GM19238 (cell line): ENCODE results near the gene LHFPL2.
"Not testable (repeated sequence)": the region's sequence is repeated elsewhere in the genome, so short reads cannot be mapped to it uniquely, and the experiment has no call there.

Source experiments
- DNase-seq: peaks from one replicate; pipeline ENCODE4 v3.0.0; 2011; ENCODE audit warnings: low spot score; ENCODE audit not compliant: insufficient read length

The LHFPL2 gene

GRCh38 chr5:78473751-78474150 lies 174.8 kb downstream of the LHFPL2 start:
- no peak for DNase-seq

GRCh38 chr5:78472469-78473106 lies 176.0 kb downstream of the LHFPL2 start:
- no peak for DNase-seq

GRCh38 chr5:78471896-78472295 lies 176.7 kb downstream of the LHFPL2 start:
- DNase-seq: no peak

- no peak for DNase-seq
These were observed 180.7 kb downstream of the LHFPL2 start for GRCh38 chr5:78467752-78468357.

GRCh38 chr5:78467140-78467539 lies 181.4 kb downstream of the LHFPL2 start:
- DNase-seq: no peak

DNA sequence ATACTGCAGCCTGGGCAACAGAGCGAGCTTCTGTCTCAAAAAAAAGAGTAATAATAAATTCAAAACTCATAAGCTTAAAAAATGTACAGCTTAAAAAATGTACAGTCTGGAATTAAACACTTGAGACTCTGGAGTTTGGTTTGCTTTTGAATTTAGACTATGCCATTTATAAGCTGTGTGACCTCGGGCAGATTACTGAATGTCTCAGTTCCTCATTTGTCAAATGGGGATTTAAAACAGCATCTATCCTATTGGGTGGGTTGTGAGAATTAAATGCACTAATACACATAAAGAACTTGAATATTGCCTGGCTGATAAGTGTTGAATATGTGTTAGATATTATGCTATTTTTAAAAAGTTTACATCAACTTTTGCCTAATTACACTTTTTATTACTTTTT lies 189.7 kb downstream of the LHFPL2 start:
- no peak for DNase-seq

DNA sequence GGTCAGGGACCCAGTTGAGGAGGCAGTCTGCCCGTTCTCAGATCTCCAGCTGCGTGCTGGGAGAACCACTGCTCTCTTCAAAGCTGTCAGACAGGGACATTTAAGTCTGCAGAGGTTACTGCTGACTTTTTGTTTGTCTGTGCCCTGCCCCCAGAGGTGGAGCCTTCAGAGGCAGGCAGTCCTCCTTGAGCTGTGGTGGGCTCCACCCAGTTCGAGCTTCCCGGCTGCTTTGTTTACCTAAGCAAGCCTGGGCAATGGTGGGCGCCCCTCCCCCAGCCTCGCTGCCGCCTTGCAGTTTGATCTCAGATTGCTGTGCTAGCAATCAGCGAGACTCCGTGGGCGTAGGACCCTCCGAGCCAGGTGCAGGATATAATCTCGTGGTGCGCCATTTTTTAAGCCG lies 191.1 kb downstream of the LHFPL2 start:
- not testable (repeated sequence) for DNase-seq

DNA sequence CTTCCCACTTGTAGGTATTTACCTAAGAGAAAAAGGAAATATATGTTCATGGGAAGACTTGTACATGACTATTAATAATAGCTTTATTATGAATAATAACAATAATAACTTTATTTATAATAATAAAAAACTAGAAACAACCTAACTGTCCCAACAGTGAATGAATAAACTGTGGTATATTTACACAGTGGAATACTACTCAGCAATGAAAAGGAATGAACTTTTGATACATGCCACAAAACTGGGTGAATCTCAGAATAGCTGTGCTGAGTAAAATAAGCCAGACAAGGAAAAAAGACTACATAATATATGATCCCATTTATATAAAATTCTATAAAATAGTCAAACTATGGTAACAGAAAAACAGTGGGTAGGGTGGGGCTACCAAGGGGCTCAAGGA lies 199.5 kb downstream of the LHFPL2 start:
- no peak for DNase-seq

DNA sequence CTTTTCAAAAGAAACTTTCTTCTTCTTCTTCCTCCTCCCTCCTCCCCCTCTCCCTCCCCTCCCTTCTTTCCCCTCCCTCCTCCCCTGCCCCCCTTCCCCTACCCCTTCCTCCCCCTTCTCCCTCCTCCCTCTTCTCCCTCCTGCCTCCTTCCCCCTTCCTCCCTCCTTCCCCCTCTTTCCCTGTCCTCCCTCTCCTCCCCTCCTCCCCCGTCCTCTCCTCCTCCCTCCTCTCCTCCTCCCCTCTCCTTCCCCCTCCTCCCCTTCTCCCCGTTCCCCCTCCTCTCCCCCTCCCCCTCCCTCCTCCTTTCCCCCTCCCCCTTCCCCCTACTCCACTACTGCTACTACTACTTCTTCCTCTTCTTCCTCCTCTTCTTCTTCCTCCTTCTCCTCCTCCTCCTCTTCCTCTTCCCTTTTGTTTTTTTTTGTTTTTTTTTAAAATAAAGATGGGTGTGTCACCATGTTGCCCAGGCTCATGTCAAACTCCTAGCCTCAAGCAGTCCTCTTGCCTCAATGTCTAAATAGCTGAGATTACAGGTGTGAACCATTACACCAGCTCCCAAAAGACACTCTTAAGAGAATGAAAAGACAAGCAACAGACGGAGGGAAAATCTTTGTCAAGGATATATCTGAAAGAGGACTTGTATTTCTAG lies 200.7 kb downstream of the LHFPL2 start:
- no peak for DNase-seq
